ENCODE data around the gene CDH2. TPM values are rescaled to one million over a fixed set of nuclear protein-coding genes. Genes with fewer than 3 reads are reported as not detected.
A peak's percentile ranks its signal among the peaks of the same experiment; 100 is the strongest.

Gene CDH2
- total and polyA plus RNA-seq, 7 experiments from 2014 or later = 0.05 to 0.45 (median 0.19) TPM; not detected in 2

GRCh38 chr18:28178720-28179119 is 1.8 kb upstream of the CDH2 start:
- Mint-ChIP-seq H3K27me3 (peaks cover 46 to 55% (median 54%) of the 10 kb centered on the region in 5 donors), H3K36me3 (peaks cover 0 to 10% (median 4%) of the 10 kb centered on the region in 5 donors), H3K4me3 (peak overlapping the region in 8 of 10 donors; percentile 52 to 81 (median 72)), H3K9me3 (peaks cover 0 to 20% (median 5%) of the 10 kb centered on the region in 11 donors), H3K27ac (no peak overlapping the region), H3K4me1 (peaks cover 5 to 28% (median 22%) of the 10 kb centered on the region in 7 donors)
- no peak overlapping the region for H3K27ac ChIP-seq (ENCODE audit: low read depth, low read length)
- ATAC-seq (no peak), DNase-seq (no peak)
- ChIA-PET POLR2A (no interaction called here), CTCF (no interaction called here)
- no peaks in the 10 kb centered on the region for H3K4me1 ChIP-seq (ENCODE audit: control insufficient read depth in 2 of 2, insufficient read depth in 2 of 2, low read length in 2 of 2)
- peaks cover 4% of the 10 kb centered on the region in 2 donors for H3K27me3 ChIP-seq (ENCODE audit: control insufficient read depth in 2 of 2, insufficient read depth in 2 of 2, low read length in 2 of 2)
- intact Hi-C loops (cut with micrococcal nuclease) = no loop called here
- H3K36me3 ChIP-seq (ENCODE audit: control insufficient read depth in 2 of 3, insufficient read depth in 3 of 3, low read length in 3 of 3) = no peaks in the 10 kb centered on the region
- H3K9me3 ChIP-seq (ENCODE audit: control insufficient read depth in 2 of 3, low read length in 3 of 3) = no peaks in the 10 kb centered on the region
- H3K4me3 ChIP-seq (ENCODE audit: low read length) = no peak overlapping the region

GRCh38 chr18:28177828-28178635 is 1.1 kb upstream of the CDH2 start:
- ChIA-PET POLR2A (no interaction called here), CTCF (no interaction called here)
- Histone ChIP-seq H3K27me3 (ENCODE audit: control insufficient read depth in 2 of 2, insufficient read depth in 2 of 2, low read length in 2 of 2) (peaks cover 4% of the 10 kb centered on the region in 2 donors), H3K36me3 (ENCODE audit: control insufficient read depth in 2 of 3, insufficient read depth in 3 of 3, low read length in 3 of 3) (no peaks in the 10 kb centered on the region), H3K4me3 (ENCODE audit: low read length) (no peak overlapping the region), H3K27ac (ENCODE audit: low read depth, low read length) (no peak overlapping the region), H3K9me3 (ENCODE audit: control insufficient read depth in 2 of 3, low read length in 3 of 3) (no peaks in the 10 kb centered on the region), H3K4me1 (ENCODE audit: control insufficient read depth in 2 of 2, insufficient read depth in 2 of 2, low read length in 2 of 2) (no peaks in the 10 kb centered on the region)
- peaks cover 0 to 10% (median 4%) of the 10 kb centered on the region in 5 donors for H3K36me3 Mint-ChIP-seq
- peaks cover 5 to 28% (median 22%) of the 10 kb centered on the region in 7 donors for H3K4me1 Mint-ChIP-seq
- peak; percentile 36 for ATAC-seq
- H3K9me3 Mint-ChIP-seq = peaks cover 0 to 17% (median 4%) of the 10 kb centered on the region in 11 donors
- DNase-seq = peak in 1 of 9 donors; percentile 26
- H3K4me3 Mint-ChIP-seq = peak overlapping the region; percentile 52 to 81 (median 72)
- peak overlapping the region in 1 of 9 donors; percentile 49 for H3K27ac Mint-ChIP-seq
- H3K27me3 Mint-ChIP-seq = peaks cover 46 to 57% (median 54%) of the 10 kb centered on the region in 5 donors
- intact Hi-C loops (cut with micrococcal nuclease) = no loop called here

- Histone ChIP-seq H3K27ac (ENCODE audit: low read depth, low read length) (no peak overlapping the region), H3K4me1 (ENCODE audit: control insufficient read depth in 2 of 2, insufficient read depth in 2 of 2, low read length in 2 of 2) (no peaks in the 10 kb centered on the region), H3K9me3 (ENCODE audit: control insufficient read depth in 2 of 3, low read length in 3 of 3) (no peaks in the 10 kb centered on the region), H3K27me3 (ENCODE audit: control insufficient read depth in 2 of 2, insufficient read depth in 2 of 2, low read length in 2 of 2) (peaks cover 4% of the 10 kb centered on the region in 2 donors), H3K36me3 (ENCODE audit: control insufficient read depth in 2 of 3, insufficient read depth in 3 of 3, low read length in 3 of 3) (no peaks in the 10 kb centered on the region), H3K4me3 (ENCODE audit: low read length) (no peak overlapping the region)
- peaks cover 0 to 10% (median 4%) of the 10 kb centered on the region in 5 donors for H3K36me3 Mint-ChIP-seq
- H3K9me3 Mint-ChIP-seq = peaks cover 0 to 17% (median 4%) of the 10 kb centered on the region in 11 donors
- CTCF ChIA-PET = no interaction called here
- peak; percentile 14 for ATAC-seq
- H3K4me1 Mint-ChIP-seq = peaks cover 5 to 28% (median 22%) of the 10 kb centered on the region in 7 donors
- H3K27ac Mint-ChIP-seq = no peak overlapping the region
- H3K4me3 Mint-ChIP-seq = peak overlapping the region in 6 of 10 donors; percentile 54 to 85 (median 76)
- POLR2A ChIA-PET = no interaction called here
- intact Hi-C loops (cut with micrococcal nuclease) = no loop called here
- H3K27me3 Mint-ChIP-seq = peaks cover 46 to 61% (median 55%) of the 10 kb centered on the region in 5 donors
- no peak for DNase-seq
These were observed 307 bp downstream of the CDH2 start for GRCh38 chr18:28176698-28176947.

GRCh38 chr18:28175930-28176697 is 816 bp downstream of the CDH2 start:
- Mint-ChIP-seq H3K27me3 (peaks cover 46 to 60% (median 55%) of the 10 kb centered on the region in 5 donors), H3K27ac (peak overlapping the region in 1 of 9 donors; percentile 45), H3K9me3 (peaks cover 0 to 17% (median 4%) of the 10 kb centered on the region in 11 donors), H3K36me3 (peaks cover 0 to 10% (median 4%) of the 10 kb centered on the region in 5 donors), H3K4me1 (peaks cover 5 to 28% (median 22%) of the 10 kb centered on the region in 7 donors), H3K4me3 (peak overlapping the region; percentile 54 to 85 (median 80))
- no peaks in the 10 kb centered on the region for H3K36me3 ChIP-seq (ENCODE audit: control insufficient read depth in 2 of 3, insufficient read depth in 3 of 3, low read length in 3 of 3)
- POLR2A ChIA-PET = no interaction called here
- CTCF ChIA-PET = no interaction called here
- intact Hi-C loops (cut with micrococcal nuclease) = no loop called here
- no peak for DNase-seq
- peaks cover 4% of the 10 kb centered on the region in 2 donors for H3K27me3 ChIP-seq (ENCODE audit: control insufficient read depth in 2 of 2, insufficient read depth in 2 of 2, low read length in 2 of 2)
- H3K9me3 ChIP-seq (ENCODE audit: control insufficient read depth in 2 of 3, low read length in 3 of 3) = no peaks in the 10 kb centered on the region
- peak; percentile 21 for ATAC-seq
- no peaks in the 10 kb centered on the region for H3K4me1 ChIP-seq (ENCODE audit: control insufficient read depth in 2 of 2, insufficient read depth in 2 of 2, low read length in 2 of 2)
- no peak overlapping the region for H3K4me3 ChIP-seq (ENCODE audit: low read length)
- no peak overlapping the region for H3K27ac ChIP-seq (ENCODE audit: low read depth, low read length)

- H3K27me3 ChIP-seq (ENCODE audit: control insufficient read depth in 2 of 2, insufficient read depth in 2 of 2, low read length in 2 of 2) = peaks cover 4% of the 10 kb centered on the region in 2 donors
- H3K36me3 ChIP-seq (ENCODE audit: control insufficient read depth in 2 of 3, insufficient read depth in 3 of 3, low read length in 3 of 3) = no peaks in the 10 kb centered on the region
- peak overlapping the region in 9 of 10 donors; percentile 13 to 85 (median 65) for H3K4me3 Mint-ChIP-seq
- DNase-seq (no peak), ATAC-seq (no peak)
- CTCF ChIA-PET = no interaction called here
- peak overlapping the region in 1 of 9 donors; percentile 68 for H3K27ac Mint-ChIP-seq
- peaks cover 0 to 10% (median 4%) of the 10 kb centered on the region in 5 donors for H3K36me3 Mint-ChIP-seq
- H3K9me3 Mint-ChIP-seq = peaks cover 0 to 12% (median 3%) of the 10 kb centered on the region in 11 donors
- H3K27ac ChIP-seq (ENCODE audit: low read depth, low read length) = no peak overlapping the region
- H3K4me1 Mint-ChIP-seq = peaks cover 5 to 28% (median 22%) of the 10 kb centered on the region in 7 donors
- no peaks in the 10 kb centered on the region for H3K9me3 ChIP-seq (ENCODE audit: control insufficient read depth in 2 of 3, low read length in 3 of 3)
- no peaks in the 10 kb centered on the region for H3K4me1 ChIP-seq (ENCODE audit: control insufficient read depth in 2 of 2, insufficient read depth in 2 of 2, low read length in 2 of 2)
- intact Hi-C loops (cut with micrococcal nuclease) = no loop called here
- H3K27me3 Mint-ChIP-seq = peaks cover 39 to 53% (median 49%) of the 10 kb centered on the region in 5 donors
- H3K4me3 ChIP-seq (ENCODE audit: low read length) = no peak overlapping the region
- POLR2A ChIA-PET = no interaction called here
These were observed 1.6 kb downstream of the CDH2 start for GRCh38 chr18:28175150-28175929.

GRCh38 chr18:28174181-28174905 is 2.6 kb downstream of the CDH2 start:
- peaks cover 0 to 12% (median 3%) of the 10 kb centered on the region in 11 donors for H3K9me3 Mint-ChIP-seq
- H3K4me3 Mint-ChIP-seq = peak overlapping the region in 5 of 10 donors; percentile 6 to 64 (median 39)
- intact Hi-C loops (cut with micrococcal nuclease) = no loop called here
- Histone ChIP-seq H3K9me3 (ENCODE audit: control insufficient read depth in 2 of 3, low read length in 3 of 3) (no peaks in the 10 kb centered on the region), H3K27ac (ENCODE audit: low read depth, low read length) (no peak overlapping the region), H3K27me3 (ENCODE audit: control insufficient read depth in 2 of 2, insufficient read depth in 2 of 2, low read length in 2 of 2) (peaks cover 4% of the 10 kb centered on the region in 2 donors), H3K4me3 (ENCODE audit: low read length) (no peak overlapping the region), H3K4me1 (ENCODE audit: control insufficient read depth in 2 of 2, insufficient read depth in 2 of 2, low read length in 2 of 2) (no peaks in the 10 kb centered on the region), H3K36me3 (ENCODE audit: control insufficient read depth in 2 of 3, insufficient read depth in 3 of 3, low read length in 3 of 3) (no peaks in the 10 kb centered on the region)
- DNase-seq (no peak), ATAC-seq (no peak)
- H3K4me1 Mint-ChIP-seq = peaks cover 5 to 28% (median 22%) of the 10 kb centered on the region in 7 donors
- no peak overlapping the region for H3K27ac Mint-ChIP-seq
- H3K27me3 Mint-ChIP-seq = peaks cover 33 to 47% (median 42%) of the 10 kb centered on the region in 5 donors
- POLR2A ChIA-PET = no interaction called here
- H3K36me3 Mint-ChIP-seq = peaks cover 0 to 10% (median 4%) of the 10 kb centered on the region in 5 donors
- CTCF ChIA-PET = no interaction called here

Measured in naive thymus-derived CD4-positive, alpha-beta T cell (primary cell).